Tibial nerve (tissue), 4 donors: ENCODE data around the gene SP2.
A peak's percentile ranks its signal among the peaks of the same experiment; 100 is the strongest.

Experiments
- CTCF ChIP-seq, 5 experiments: fragments of 200-600 bp in 3 of 5; fragments of 450-650 bp in 2 of 5; sonication (generic) in 3 of 5; IDR thresholded peaks; one replicate each; pipeline ENCODE4 v1.5.1; 2016 to 2019; ENCODE audit warnings: antibody characterized with exemption in 5 of 5, mild to moderate bottlenecking in 3 of 5, moderate library complexity in 2 of 5
- EP300 ChIP-seq, 2 donors: sonication (generic); formaldehyde crosslinking; IDR thresholded peaks; one replicate each; pipeline ENCODE4 v1.6.1; 2017; ENCODE audit warnings: antibody characterized with exemption in 2 of 2, mild to moderate bottlenecking in 1 of 2
- POLR2A ChIP-seq, 2 donors: fragments of 450-650 bp; IDR thresholded peaks; one replicate each; pipeline ENCODE4 v1.6.1; 2017; ENCODE audit warnings: antibody characterized with exemption in 2 of 2, mild to moderate bottlenecking in 2 of 2, moderate library complexity in 2 of 2

GRCh38 chr17:47970725-47971499 is 74.9 kb downstream of the SP2 start, which contains the start of gene CDK5RAP3:
- peak; percentile 93 to 99 (median 98) for TF ChIP-seq CTCF (IDR thresholded peaks at IDR 0.05)
- peak; percentile 48 to 83 for TF ChIP-seq POLR2A (IDR thresholded peaks at IDR 0.05)
- peak; percentile 80 to 91 for TF ChIP-seq EP300 (IDR thresholded peaks at IDR 0.05)
